GM18873 (cell line): ENCODE results near the gene CELF3.

Experiments used
- ATAC-seq: cut with Tn5 transposase; IDR thresholded peaks from one replicate; pipeline ENCODE4 v1.9.1; 2021; ENCODE audit warnings: mild to moderate bottlenecking, moderate library complexity, moderate number of reproducible peaks; ENCODE audit not compliant: unreplicated experiment, low FRiP score

CELF3 gene

DNA sequence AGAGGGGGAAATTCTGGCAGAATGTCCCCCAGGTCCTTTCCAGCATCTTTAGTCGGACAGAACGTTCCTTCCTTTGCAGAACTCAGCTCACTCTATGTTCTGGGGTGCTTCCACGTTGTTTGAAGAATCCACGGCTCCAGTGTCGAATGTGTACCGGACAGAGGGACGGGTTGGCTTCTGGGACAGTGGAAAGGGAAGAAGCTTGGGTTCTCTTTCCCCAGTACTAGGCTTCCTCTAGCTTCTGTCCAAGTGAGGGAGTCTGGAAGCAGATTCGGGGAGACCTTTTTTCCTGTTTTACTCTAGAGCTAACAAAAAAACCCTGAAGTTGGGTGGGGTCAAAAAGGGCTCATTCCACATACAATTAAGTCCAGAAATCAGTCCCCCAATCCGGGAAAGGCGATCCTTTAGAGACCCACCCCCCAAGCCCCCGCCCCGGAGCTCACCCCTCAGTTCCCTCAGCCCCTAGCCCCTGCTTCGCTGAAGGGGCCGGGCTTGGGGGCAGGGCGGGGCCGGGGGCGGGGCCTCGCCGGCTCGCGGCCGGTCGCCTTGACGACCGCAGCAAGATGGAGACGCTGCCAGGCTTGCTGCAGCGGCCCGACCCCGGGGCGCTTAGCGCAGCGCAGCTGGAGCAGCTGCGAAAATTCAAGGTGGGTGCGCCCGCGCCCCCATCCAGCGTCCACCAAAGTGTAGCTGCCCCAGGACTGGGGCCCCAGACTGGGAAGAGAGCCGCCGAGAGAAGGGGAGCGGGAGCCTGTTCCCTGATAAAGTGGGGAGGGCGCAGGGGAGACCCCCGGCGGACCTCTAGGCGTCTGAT is 4.6 kb upstream of the CELF3 start, which contains the start of gene RIIAD1:
RIIAD1 (plus strand) TSS at position 549 of the 814 bp plus-strand sequence; CDS start at position 564, 15 bp downstream.
- no peak for ATAC-seq

DNA sequence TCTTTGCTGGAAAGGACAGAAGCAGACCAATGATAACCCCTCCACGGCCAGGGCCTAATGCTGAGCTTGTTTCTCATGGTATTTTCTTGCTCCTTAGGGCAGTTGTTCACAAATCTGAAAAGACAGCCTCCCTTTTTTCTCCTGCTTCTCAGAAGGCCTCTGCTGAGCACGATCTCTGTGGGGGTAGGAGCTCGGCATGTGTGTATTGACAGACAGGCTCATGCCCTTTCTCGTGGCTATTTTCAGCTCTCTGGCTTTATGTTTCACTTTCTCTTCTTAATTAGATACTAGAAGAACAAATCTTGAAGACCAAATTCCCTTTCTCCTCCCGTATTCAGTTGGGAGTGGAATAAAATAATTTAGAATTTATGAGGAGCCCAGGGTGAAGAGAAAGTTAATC is 4.0 kb upstream of the CELF3 start:
- ATAC-seq, result no peak

DNA sequence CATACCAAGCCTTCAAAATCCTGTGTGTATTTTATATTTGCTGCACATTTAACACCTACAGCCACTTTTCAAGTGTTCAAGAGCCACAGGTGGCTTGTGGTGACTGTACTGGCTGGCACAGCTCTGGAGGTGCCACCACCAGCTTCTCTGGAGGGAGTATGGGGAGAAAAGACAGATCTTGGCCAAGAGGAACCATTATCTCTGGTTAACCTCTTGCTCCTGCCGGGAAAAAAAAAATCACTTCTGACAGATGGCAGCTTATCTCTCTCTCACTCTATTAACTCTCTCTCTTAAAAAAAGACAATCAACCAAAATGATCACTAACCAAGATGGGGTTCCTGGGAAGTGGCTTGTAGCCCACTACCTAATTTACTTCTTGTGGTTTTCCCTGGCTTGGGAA is 3.5 kb upstream of the CELF3 start:
- no peak for ATAC-seq

DNA sequence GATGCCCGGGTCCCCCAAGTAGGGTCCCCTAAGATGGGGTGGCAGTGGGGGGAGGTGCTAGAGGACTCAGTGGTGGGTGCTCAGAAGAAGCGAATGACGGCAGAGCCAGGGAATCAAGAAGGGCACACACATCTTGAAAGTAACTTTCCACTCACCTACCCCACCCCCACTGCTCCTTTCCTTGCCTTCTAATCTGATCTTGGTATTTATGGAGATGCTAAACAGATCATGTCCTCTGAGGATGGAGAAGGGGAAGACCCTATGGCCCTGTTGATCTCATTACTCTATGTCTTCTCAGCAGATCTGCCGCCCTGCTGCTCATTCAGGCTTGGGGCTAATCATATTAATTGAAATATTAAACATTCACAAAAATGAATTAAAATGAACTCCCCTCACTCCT is 2.1 kb upstream of the CELF3 start:
- ATAC-seq, result no peak

DNA sequence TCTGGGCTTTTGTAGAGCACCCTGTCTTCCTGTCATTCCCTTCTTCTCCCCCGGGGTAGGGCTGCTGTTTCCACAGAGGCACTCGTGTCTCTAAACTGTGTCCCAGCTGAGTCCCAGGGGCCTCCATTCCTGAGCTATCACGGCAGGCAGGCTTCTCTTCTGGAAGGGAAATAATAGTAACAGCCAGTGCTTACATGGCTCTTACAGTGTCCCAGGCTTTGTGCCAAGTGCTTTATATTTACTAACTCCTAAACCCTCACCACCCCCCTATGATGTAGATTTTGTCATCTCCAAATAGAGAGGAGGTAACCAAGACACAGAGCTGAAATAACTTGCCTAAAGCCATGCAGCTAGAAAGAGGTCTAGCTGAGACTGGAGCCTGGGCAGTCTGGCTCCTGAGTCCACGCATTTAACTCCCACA is 1.4 kb upstream of the CELF3 start:
- no peak for ATAC-seq

DNA sequence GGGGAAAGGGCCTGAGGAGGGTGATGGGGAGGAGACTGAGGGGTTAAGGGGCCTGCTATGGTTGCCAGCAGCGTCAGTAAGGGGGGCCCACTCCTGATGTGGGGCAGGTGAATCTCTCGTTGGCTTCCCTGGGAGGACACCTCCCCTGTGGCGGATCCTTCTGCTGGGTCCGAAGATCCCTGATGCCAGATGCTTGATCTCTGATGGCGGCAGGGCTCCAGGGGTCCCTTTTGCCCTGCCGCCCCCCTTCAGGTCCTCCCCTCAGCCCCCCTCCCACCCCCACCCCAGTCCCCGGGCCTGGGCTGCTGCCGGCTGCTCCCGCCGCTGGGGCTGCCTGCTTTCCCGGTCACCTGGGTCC is 219 bp downstream of the CELF3 start:
- ATAC-seq, result no peak

DNA sequence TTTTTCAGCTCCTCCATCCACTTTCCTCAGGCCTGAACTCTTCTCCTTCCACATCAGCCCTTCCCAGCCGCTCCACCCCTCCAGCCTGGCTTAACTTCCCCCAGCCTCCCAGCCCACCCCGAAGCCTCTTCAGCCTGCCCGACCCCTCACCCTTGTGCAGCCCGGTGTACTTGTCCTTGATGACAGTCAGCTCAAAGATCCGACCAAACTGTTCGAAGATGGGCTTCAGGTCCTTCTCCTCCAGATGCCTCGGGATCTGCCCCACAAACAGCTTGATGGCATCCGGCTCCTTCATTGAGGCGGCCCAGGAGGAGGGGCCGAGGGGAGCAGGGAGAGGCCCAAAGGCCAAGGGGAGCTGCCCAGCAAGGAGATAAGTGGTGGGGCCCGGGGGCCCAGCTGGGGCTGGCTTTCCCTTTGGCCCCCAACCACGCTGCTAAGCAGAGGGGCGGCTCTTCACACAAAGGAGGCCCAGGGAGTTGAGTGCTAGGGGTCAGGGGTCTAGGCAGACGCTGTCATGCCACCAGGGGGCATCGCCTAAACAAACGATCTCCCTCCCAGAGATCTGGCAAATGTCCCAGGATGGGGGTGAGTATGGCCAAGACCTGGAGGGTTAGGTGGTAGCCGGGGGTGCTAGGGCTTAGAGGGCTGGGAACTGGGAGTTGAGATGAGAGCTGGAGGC is 738 bp downstream of the CELF3 start:
- no peak for ATAC-seq

DNA sequence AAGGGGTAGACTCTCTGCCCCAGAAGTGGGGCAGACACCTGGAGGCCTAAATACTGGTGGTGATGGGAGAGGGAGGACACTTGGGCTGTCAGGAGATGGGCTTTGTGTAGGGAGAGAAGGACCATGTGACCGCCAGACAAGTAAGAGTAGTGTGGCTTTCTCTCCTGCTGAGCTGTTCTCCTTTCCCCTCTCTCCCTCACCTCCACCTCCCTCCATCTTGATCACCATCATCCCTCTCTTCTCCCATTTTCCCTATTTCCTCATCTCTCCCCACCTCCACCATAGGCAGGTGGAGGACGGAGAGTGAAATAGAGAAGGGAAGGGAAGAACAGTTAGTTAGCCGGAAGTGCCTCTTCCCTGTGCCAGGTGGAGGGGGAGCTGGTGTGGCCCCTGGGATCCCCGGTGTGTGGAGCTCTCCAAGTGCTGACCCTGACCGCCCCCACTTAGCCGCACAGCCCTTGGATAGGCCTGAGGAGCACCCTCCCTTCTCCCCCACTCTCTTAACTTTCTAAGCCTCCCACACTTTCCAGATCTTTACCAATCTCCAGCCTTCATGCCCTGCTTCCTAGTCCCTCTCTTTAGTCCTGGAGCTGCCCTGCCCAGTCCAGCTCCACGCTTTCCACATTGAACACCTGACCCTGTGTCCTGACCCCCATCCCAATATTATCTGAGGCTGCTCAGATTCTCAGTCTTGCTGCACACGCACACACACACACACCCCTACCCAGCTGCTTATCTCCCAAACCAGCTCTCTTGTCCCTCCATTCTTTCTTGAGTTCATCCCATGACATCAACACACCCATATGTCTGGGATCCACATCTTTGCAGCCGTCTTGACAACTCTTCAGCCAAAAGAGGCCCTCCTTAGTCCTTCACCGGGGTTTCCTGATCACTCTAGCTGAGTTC is 1.5 kb downstream of the CELF3 start:
- no peak for ATAC-seq

DNA sequence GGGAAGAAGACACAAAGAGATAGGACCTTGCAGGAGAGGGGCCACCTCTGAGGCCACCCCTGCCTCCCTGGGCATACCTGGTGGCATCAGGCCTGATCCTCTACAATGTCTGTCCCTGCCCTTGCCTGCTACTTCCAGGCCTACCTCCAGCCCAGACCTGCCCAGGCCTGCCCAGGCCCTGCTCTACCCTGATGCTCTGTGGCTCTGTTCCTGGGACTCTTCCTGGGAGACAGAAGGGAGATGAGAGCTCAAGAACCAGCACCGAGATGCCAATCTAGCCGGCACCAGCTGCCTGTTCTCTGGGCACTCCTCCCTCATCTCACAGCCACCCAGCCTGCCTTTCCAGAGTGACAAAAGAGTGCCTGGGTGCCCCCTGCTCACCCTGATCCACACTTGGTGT is 2.7 kb downstream of the CELF3 start:
- no peak for ATAC-seq

DNA sequence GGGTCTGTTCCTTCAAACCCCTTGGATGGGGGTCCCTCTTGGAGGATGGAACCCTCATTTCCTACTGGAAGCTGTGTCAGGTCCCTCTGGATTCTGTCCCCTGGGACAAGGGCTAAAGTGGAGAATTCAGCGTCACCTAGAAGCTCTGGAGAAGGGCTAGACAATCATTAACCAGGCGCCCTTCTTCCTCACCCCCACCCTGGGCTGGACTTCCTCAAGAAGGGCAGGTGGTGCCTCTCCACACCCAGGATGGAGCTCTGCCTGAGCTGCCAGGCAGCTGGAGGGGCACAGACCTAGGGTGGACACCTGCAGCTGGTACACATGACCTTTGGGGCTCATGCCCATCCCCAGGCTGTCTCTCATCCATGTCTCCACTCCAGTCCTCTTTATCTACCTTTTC is 3.6 kb downstream of the CELF3 start:
- no peak for ATAC-seq

DNA sequence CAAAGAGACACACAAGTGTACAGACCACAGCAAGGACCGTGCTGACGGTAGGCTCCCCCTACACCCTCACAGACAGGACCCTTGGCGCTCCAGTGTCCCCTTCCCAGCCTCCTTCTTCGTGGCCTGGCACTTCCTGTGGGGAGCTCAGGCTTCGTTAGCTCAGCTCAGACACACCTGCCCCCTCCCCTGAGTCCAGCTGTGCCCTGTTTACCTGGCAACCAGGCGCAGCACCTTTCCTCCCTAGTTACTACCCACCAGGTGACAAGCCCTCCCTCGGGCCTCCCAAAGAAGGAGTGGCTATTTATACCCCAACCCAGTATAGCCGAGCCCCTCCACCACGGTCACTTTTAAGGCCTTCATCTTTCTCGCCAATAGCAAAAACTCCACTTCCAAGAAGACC is 4.7 kb downstream of the CELF3 start:
- ATAC-seq, result no peak

DNA sequence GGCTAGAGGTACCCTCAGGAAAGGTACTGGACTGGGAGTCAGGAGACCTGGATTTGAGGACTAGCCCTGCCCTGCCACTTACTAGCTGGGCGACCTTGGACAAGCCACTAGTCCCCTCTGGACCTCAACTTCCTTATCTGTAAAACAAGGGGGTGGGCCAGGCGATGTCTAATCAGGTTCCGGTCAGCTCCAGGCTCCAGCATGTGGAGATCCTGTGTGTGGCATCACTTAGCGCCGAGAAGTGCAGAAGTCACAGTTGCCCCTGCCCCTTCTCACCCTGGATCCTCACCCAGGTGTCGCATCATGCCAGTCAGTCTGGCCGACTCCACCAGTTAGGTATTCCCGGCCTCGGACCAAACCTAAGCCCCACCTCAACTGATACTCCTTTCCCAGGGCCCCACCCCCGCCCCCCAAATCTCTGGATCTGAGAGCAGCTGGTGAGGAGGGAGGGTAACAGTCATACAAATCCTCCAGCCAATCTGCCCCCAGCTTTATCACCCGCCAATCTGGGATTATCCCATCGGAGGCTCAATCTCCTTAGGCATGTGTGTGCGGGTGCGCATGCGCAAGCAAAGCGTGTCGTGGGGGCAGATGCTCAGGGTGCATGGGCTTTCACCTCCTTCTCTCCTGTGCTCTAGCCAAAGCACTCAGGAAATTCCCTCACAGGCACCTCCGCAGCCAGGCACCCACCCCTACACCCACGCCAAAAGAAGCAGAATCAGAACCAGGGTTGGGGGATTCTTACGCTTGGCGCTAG is 5.4 kb downstream of the CELF3 start:
- ATAC-seq, result no peak

DNA sequence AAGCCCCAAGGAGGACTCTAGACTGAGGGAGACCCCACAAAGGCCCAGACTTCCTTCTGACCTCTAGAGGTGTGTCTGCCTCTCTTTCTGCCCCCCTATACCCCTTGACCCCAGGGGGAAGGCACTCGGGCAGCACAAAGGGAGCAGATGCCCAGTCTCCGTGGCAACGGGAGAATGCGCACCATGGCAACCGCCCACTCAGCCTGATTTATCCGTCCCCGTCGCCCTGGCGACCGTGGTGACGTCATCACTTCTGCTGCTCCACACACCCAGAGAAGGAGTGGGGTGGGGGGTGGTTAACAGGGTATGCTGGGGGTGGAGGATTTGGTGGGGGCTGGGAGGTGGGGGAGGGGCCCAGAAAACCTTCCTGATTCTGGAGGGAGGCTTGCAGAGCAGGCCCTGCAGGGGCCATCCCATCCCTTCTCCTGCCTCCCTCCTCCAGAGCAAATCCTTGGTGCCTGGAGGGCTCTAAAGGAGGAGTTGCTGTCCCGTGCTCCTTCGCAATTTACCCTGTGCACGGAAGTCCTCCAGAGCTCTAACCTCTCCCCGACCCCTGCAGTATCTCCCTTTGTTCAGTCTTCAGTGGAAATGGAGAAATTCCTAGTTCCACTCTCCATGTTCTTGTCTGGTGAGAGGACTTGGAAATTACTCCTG is 6.3 kb downstream of the CELF3 start:
- no peak for ATAC-seq

DNA sequence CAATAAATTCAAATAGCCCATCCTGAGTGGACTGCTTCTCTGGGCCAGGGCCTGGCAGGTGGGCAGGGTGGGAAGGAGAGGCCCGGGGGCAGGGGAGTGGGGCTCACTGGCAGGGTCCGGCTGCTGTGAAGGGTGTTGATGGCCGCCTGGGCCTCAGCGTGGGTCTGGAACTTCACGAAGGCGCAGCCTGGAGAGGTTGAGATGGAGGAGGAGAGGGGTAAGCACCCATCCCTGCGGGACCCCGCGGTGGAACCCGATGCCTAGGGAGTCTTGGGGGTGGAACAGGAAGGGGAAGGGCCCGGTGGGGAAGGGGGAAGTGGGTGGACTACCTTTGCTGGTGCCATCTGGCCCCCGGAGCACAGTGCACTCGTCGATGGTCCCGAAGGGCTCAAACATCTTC is 7.7 kb downstream of the CELF3 start:
- no peak for ATAC-seq

DNA sequence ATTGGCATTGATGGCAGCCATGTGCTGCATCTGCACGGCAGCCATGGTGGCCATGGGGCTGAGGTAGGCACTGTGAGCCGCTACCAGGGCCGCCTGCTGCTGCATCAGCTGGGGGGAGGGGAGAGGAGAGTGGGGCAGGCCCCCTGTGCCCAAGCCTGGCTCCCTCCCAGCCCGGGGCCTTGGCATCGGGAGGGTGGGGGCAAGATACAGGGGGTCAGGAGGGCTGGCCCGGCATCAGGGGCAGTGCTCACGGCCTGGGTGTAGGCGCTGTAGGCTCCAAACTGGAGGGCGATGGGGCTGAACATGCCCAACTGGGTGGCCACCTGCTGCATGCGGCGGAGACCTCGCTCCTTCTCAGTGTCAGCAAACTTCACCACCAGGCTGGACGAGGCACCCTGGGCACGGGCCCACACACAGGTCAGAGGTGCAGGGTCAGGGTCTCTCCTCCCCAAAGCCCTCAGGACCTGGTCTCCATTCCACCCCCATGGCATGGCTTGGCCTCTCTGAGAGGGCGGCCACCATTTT is 9.0 kb downstream of the CELF3 start:
- ATAC-seq, result no peak

DNA sequence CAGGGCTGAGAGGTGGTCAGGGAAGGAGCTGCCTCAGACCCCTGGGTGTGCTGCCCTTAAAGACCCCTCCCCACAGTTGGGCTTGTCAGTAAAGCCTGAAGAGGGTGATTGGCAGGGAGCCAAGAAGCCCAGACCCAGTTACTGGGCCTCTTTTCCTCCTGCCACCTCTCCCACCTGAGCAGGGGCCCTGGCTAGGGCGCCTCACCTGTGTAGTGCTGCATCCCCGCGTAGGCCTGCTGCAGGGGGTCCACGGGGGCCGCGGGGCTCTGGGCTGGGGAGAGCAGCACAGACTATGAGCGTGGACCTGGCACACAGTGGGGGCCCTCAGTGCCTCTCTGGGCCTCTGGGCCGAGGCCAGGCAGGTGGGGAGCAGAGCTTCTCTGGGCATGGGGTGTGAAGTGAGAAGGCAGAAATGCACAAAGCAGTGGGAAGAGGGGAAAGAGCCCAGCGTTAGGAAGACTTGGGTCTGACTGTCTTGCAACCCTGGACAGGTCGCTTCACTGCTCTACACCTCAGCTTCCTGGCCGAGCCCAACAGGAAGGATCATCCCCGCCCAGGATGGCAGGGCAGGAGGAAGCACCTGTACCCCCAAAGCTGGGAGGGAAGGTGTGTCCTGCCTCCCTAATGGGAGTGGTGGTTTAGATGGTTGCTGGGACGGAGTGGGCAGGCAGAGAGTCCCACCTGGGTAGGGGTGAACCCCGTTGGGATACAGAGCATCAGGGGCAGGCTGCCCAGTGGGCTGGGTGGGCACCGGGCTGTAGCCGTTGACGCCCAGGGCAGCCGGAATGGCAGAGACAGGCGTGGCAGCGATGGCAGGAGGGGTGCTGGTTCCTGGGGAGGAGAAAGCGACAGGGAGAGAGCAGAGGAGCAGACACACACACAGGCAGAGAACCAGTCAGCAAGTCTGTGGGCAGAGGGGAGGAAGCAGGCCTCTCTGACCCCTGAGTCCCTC is 9.9 kb downstream of the CELF3 start:
- ATAC-seq, result no peak

DNA sequence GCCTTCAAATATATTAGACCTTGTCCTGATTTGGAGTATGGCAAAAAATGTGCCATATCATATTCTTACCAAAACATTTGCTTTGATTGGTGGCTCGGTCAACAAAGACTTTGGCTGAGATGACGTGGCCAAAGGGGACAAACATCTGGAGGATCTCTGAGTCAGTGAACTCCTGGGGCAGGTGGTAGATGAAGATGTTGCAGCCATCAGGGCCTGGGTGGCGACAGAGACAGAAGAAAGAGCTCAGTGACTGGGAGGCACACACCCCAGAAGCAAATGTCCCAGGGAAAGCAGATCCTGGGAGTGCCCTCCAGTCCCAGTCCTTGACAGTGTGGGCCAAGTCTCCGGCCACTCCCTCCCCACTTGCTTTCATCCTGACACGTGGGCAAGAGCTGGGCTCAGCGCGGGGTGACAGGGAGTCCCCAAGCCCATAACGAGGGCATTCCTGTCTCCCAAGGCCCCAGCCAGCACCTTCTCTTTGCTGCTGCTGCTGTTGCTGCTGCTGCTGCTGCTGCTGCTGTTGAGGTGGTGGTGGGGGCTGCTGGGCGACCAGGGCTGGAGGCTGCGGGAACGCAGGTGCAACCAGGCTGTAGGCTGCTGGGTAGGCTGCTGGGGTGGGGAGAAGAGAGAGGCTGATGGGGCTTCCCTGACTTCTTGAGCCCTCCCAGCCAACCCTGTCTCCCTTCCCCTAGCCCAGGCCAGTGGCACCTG is 10.7 kb downstream of the CELF3 start:
- no peak for ATAC-seq

DNA sequence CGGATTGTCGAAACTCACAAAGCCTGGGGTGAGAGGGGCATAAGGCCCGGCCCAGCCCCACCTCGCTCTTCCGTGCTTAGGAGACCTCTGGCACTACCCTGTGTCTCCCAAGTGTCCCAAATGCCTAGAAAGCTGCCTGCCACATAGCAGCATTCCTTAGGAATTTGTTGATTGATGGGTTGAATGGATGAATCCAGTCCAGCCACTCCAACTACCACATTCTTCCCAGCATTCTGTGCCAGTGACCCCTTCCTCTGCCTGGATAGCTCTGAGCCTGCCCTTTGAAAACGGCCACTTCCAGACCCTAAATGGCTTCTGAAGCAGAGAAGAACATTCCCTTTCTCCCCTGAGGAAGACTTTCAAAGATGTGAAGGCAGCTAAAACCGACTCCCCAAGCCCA is 11.5 kb downstream of the CELF3 start:
- ATAC-seq, result no peak
